Endothelial cell of umbilical vein (primary cell): ENCODE data around the gene OPCML. TPM values are rescaled to one million over a fixed set of nuclear protein-coding genes. Genes with fewer than 3 reads are reported as not detected.

Experiments
- BruUV-seq: library from RNA; stranded (reverse); fragments of 400-500 nt; replicated peaks from 2 replicates; lab custom pipeline; 2021; lab: Mats Ljungman, UMichigan
- CTCF ChIA-PET: fragments of 300-600, 350-600 bp; sonication (Branson Sonifier 250); formaldehyde crosslinking; loops from one replicate; lab custom pipeline; 2021; ENCODE audit warnings: antibody characterized with exemption, inconsistent platforms; lab: Charles Lee
- POLR2A ChIA-PET: fragments of 300-600, 350-600 bp; sonication (Branson Sonifier 250); formaldehyde crosslinking; loops from one replicate; lab custom pipeline; 2021; ENCODE audit warnings: antibody characterized with exemption, inconsistent platforms; lab: Charles Lee
- DNase-seq: peaks from one replicate; pipeline ENCODE4 v3.0.0-alpha.2; 2011; ENCODE audit warnings: low read depth, low spot score
- FAIRE-seq: peaks from 2 replicates; lab custom pipeline; 2011; peaks lifted over from hg19 to GRCh38; lab: Jason Lieb, UNC
- H2AFZ ChIP-seq: 2 replicates; pipeline ENCODE4 v1.6.0; 2012; ENCODE audit warnings: low read depth, low read length, control low read depth, inconsistent platforms
- H3K27ac ChIP-seq: 2 replicates; pipeline ENCODE4 v1.5.1; 2011; ENCODE audit warnings: low read depth, mild to moderate bottlenecking, control low read depth, low read length, moderate library complexity; ENCODE audit not compliant: insufficient read depth
- H3K27me3 ChIP-seq, 2 experiments: 2 replicates each; pipeline versions ENCODE4 v1.6.0 to v1.6.1; 2011; ENCODE audit warnings: low read length in 2 of 2, mixed read lengths in 1 of 2; ENCODE audit not compliant: control insufficient read depth in 2 of 2, insufficient read depth in 2 of 2
- H3K36me3 ChIP-seq, 2 experiments: 2 replicates in 1 of 2; 3 replicates in 1 of 2; pipeline ENCODE4 v1.5.1; 2011; ENCODE audit warnings: low read length in 2 of 2, mild to moderate bottlenecking in 1 of 2, moderate library complexity in 1 of 2; ENCODE audit not compliant: control insufficient read depth in 2 of 2, insufficient read depth in 2 of 2; ENCODE audit errors: extremely low read depth in 1 of 2
- H3K4me1 ChIP-seq: 3 replicates; pipeline ENCODE4 v1.5.1; 2011; ENCODE audit warnings: mild to moderate bottlenecking, low read length; ENCODE audit not compliant: control insufficient read depth, insufficient read depth; ENCODE audit errors: extremely low read depth
- H3K4me2 ChIP-seq: 2 replicates; pipeline ENCODE4 v1.6.1; 2011; ENCODE audit warnings: low read length, control low read depth, mixed read lengths; ENCODE audit not compliant: insufficient read depth
- H3K4me3 ChIP-seq, 3 experiments: fragments of 200-600 bp in 1 of 3; sonication (generic), shearing (Covaris generic) in 1 of 3; replicated peaks in 1 of 3; 2 replicates each; pipeline ENCODE4 v1.5.1; 2011 to 2016; ENCODE audit warnings: control low read depth in 3 of 3, low read length in 3 of 3, mild to moderate bottlenecking in 2 of 3, inconsistent platforms in 1 of 3, low read depth in 1 of 3, moderate library complexity in 1 of 3; ENCODE audit not compliant: insufficient read depth in 1 of 3
- H3K79me2 ChIP-seq: 2 replicates; pipeline ENCODE4 v1.6.0; 2012; ENCODE audit warnings: low read length, inconsistent platforms; ENCODE audit not compliant: control insufficient read depth, insufficient read depth
- H3K9ac ChIP-seq: replicated peaks from 2 replicates; pipeline ENCODE3; 2011; ENCODE audit warnings: low read length, control low read depth; ENCODE audit not compliant: insufficient read depth; ENCODE audit errors: extremely low read depth
- H3K9me1 ChIP-seq: replicated peaks from 3 replicates; pipeline ENCODE4 v1.6.0; 2011; ENCODE audit warnings: mild to moderate bottlenecking, low read length; ENCODE audit not compliant: control insufficient read depth, insufficient read depth; ENCODE audit errors: extremely low read depth
- H3K9me3 ChIP-seq: replicated peaks from 2 replicates; pipeline ENCODE4 v1.5.1; 2012; ENCODE audit warnings: low read length, inconsistent platforms; ENCODE audit not compliant: control insufficient read depth, insufficient read depth
- H4K20me1 ChIP-seq: replicated peaks from 2 replicates; pipeline ENCODE3; 2011; ENCODE audit warnings: mild to moderate bottlenecking, low read length; ENCODE audit not compliant: control insufficient read depth, insufficient read depth; ENCODE audit errors: extremely low read depth
- EZH2 ChIP-seq: IDR thresholded peaks from 2 replicates; pipeline ENCODE4 v1.6.1; 2012; ENCODE audit warnings: borderline replicate concordance, low read depth, mild to moderate bottlenecking, moderate library complexity, low read length, inconsistent platforms; ENCODE audit not compliant: severe bottlenecking
- FOS ChIP-seq: IDR thresholded peaks from 2 replicates; pipeline ENCODE4 v1.6.1; 2011; ENCODE audit warnings: mild to moderate bottlenecking, low read length, moderate library complexity, borderline replicate concordance; ENCODE audit not compliant: insufficient read depth
- GATA2 ChIP-seq: IDR thresholded peaks from 2 replicates; pipeline ENCODE4 v1.7.0; 2011; ENCODE audit warnings: low read depth, mild to moderate bottlenecking, moderate library complexity, mixed read lengths, low read length; ENCODE audit not compliant: insufficient read length, insufficient read depth
- JUN ChIP-seq: IDR thresholded peaks from 2 replicates; pipeline ENCODE4 v1.6.1; 2011; ENCODE audit warnings: borderline replicate concordance, low read depth; ENCODE audit not compliant: insufficient read length, insufficient read depth
- MYC ChIP-seq: IDR thresholded peaks from one replicate; pipeline ENCODE4 v1.6.1; 2011; ENCODE audit warnings: mild to moderate bottlenecking, low read depth, low read length
- POLR2A ChIP-seq: IDR thresholded peaks from 2 replicates; pipeline ENCODE4 v1.6.1; 2012; ENCODE audit warnings: low read depth, mild to moderate bottlenecking, control low read depth, low read length
- POLR2AphosphoS5 ChIP-seq: IDR thresholded peaks from 2 replicates; pipeline ENCODE4 v1.6.1; 2012; ENCODE audit warnings: low read depth, mild to moderate bottlenecking, control low read depth, low read length, moderate library complexity; ENCODE audit not compliant: insufficient read depth
- dilution Hi-C: fragments of 300-500 bp; cut with MboI; formaldehyde crosslinking; loops from one replicate; pipeline ENCODE4 v1.15.0; 2019; ENCODE audit warnings: low sequenced_read_pairs; ENCODE audit not compliant: extremely low pct_ligation_motif_present
- intact Hi-C: fragments of 100-400 bp; cut with micrococcal nuclease; formaldehyde crosslinking; loops from one replicate; pipeline ENCODE4 v1.10.0; 2022
- polyA plus RNA-seq, 4 experiments: library from polyadenylated mRNA; depleted of rRNA in 3 of 4; stranded (reverse) in 3 of 4; unstranded in 1 of 4; fragments of >200 nt; gene quantifications; 2 replicates each; pipeline versions ENCODE4 v1.2.1 to v1.2.3, GENCODE V29; 2011 to 2012; ENCODE audit warnings: missing spikeins in 1 of 4
- total RNA-seq: library from RNA; stranded (reverse); gene quantifications from 2 replicates; pipeline ENCODE4 v1.2.3, GENCODE V29; 2021
- TF ChIP-seq, protein P1 (sequence below): IDR thresholded peaks from 2 replicates; pipeline ENCODE4 v1.6.1; 2011; ENCODE audit not compliant: insufficient read depth, insufficient read length
- TF ChIP-seq, protein P2 (sequence below), 2 donors: IDR thresholded peaks; 1 replicate in 1 of 2; 2 replicates in 1 of 2; pipeline ENCODE4 v1.5.1; 2011; ENCODE audit warnings: low read length in 2 of 2, mild to moderate bottlenecking in 2 of 2, moderate library complexity in 2 of 2, control low read depth in 1 of 2, inconsistent platforms in 1 of 2, low read depth in 1 of 2; ENCODE audit not compliant: insufficient read depth in 1 of 2; ENCODE audit errors: extremely low read depth in 1 of 2

OPCML gene
- total and polyA plus RNA-seq, 2 donors (not counting 3 experiments of a cell fraction or from before 2014, with no cell fraction given) = not detected

DNA sequence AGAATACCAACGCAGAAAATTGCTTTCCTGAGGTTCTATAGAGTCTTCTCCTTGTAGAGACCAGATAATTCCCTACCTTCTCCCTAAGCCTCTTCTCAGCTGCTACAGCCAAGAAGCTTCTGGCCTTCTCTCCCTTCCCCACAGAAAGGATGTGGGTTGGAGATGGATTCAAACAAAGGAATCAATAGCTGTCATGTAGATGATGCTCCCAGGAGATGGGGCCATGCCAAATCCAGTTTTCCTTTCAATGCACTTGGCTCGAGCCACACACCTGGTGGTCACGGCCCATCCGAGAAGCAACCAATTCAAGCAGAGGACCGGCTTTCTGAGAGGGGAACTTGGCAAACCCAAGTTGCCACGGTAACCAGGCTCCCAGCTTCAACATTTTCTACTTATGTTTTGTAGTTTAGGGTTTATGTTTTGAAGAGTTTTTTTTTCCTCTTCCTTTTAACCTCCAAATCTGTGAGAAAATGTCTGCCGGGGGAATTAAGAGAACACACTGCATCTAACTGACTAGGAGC lies 31.3 kb upstream of the OPCML start:
- H3K27me3 ChIP-seq = no peaks in the 10 kb centered on the region
- H3K4me2 ChIP-seq = no peak overlapping the region
- H3K36me3 ChIP-seq = no peaks in the 10 kb centered on the region
- FAIRE-seq (no peak), DNase-seq (no peak)
- H3K4me1 ChIP-seq = no peaks in the 10 kb centered on the region
- no peak overlapping the region for H2AFZ ChIP-seq
- ChIA-PET CTCF (no interaction called here), POLR2A (no interaction called here)
- no peak overlapping the region for H3K9ac ChIP-seq
- TF ChIP-seq, protein P1, sequence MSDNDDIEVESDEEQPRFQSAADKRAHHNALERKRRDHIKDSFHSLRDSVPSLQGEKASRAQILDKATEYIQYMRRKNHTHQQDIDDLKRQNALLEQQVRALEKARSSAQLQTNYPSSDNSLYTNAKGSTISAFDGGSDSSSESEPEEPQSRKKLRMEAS = no peak
- TF ChIP-seq EZH2 = no peak
- BruUV-seq = no TSS peak
- intact Hi-C loops (no loop called here), dilution Hi-C loops (no loop called here)
- H3K79me2 ChIP-seq = no peaks in the 10 kb centered on the region
- peaks cover 4% of the 10 kb centered on the region for H3K9me3 ChIP-seq
- H3K9me1 ChIP-seq = no peaks in the 10 kb centered on the region
- no peak overlapping the region for H3K4me3 ChIP-seq
- H3K27ac ChIP-seq = no peak overlapping the region
- no peaks in the 10 kb centered on the region for H4K20me1 ChIP-seq

DNA sequence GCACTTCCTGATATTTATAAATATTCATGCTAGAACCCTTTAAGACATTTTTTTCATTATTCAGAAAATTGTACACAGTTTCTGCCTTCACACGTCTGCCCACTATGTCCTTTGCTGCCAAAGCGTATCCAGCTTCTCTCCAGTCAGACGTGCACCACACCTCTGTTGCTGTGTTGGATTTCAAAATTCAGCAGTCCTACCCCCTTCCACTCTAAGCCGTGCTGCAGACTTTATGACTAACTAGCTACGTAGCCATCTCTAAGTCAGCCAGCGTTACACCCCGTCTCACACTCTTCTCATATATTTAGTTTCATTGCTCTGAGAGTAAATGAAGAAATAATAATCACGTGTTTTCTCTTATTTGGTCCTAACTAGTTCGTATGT lies 28.2 kb upstream of the OPCML start:
- dilution Hi-C loops = no loop called here
- no peaks in the 10 kb centered on the region for H3K4me1 ChIP-seq
- no peak for TF ChIP-seq MYC
- no peak for TF ChIP-seq GATA2
- TF ChIP-seq, protein P2, sequence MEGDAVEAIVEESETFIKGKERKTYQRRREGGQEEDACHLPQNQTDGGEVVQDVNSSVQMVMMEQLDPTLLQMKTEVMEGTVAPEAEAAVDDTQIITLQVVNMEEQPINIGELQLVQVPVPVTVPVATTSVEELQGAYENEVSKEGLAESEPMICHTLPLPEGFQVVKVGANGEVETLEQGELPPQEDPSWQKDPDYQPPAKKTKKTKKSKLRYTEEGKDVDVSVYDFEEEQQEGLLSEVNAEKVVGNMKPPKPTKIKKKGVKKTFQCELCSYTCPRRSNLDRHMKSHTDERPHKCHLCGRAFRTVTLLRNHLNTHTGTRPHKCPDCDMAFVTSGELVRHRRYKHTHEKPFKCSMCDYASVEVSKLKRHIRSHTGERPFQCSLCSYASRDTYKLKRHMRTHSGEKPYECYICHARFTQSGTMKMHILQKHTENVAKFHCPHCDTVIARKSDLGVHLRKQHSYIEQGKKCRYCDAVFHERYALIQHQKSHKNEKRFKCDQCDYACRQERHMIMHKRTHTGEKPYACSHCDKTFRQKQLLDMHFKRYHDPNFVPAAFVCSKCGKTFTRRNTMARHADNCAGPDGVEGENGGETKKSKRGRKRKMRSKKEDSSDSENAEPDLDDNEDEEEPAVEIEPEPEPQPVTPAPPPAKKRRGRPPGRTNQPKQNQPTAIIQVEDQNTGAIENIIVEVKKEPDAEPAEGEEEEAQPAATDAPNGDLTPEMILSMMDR (IDR thresholded peaks at IDR 0.05; ENCODE audit: extremely low read depth in 1 of 2, insufficient read depth in 1 of 2, low read depth in 1 of 2, low read length in 2 of 2) = no peak
- TF ChIP-seq, protein P1 = no peak
- TF ChIP-seq FOS = no peak
- no peak for TF ChIP-seq EZH2
- TF ChIP-seq JUN = no peak
- no peak for TF ChIP-seq POLR2A
- no peak for TF ChIP-seq POLR2AphosphoS5
- no peaks in the 10 kb centered on the region for H3K27me3 ChIP-seq
- intact Hi-C loops = no loop called here
- H3K36me3 ChIP-seq = no peaks in the 10 kb centered on the region
- DNase-seq (no peak), FAIRE-seq (no peak)
- H4K20me1 ChIP-seq = no peaks in the 10 kb centered on the region
- H3K9me1 ChIP-seq = no peaks in the 10 kb centered on the region
- no peak overlapping the region for H2AFZ ChIP-seq
- ChIA-PET CTCF (no interaction called here), POLR2A (no interaction called here)
- no peak overlapping the region for H3K27ac ChIP-seq
- H3K9ac ChIP-seq = no peak overlapping the region
- H3K9me3 ChIP-seq = peaks cover 4% of the 10 kb centered on the region
- no TSS peak for BruUV-seq
- H3K79me2 ChIP-seq = no peaks in the 10 kb centered on the region
- no peak overlapping the region for H3K4me3 ChIP-seq
- no peak overlapping the region for H3K4me2 ChIP-seq
